ENCODE measurements around the gene DNAJA4.

DNA sequence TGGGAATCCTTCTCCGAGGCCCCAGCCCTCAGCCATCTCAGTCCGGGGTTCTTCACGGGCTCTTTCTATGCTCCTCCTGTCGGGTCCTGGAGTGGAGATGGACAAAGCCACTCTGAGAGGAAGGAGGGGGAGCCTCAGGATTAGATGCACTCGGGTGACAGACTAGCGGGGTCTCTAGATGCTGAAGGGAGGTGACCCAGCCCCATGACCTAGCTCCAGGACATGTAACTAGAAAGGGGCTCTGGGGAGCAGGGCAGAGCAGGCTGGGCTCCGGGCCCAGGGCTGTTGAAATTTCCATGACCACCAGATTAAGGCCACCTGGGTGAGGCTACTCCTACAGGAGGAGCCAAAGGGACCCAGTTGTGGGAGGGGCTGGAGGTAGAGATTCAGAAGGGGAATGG, 49.8 kb downstream of the DNAJA4 start:
- TF ChIP-seq CTCF (conservative IDR thresholded peaks at IDR 0.05; ENCODE audit: low read depth in 2 of 2) (no peak), EZH2 (IDR thresholded peaks at IDR 0.05; ENCODE audit: low read depth, unreplicated experiment) (no peak), POLR2AphosphoS5 (IDR thresholded peaks at IDR 0.05; ENCODE audit: low read depth) (no peak), NANOG (IDR thresholded peaks at IDR 0.05; ENCODE audit: borderline replicate concordance) (no peak), EZH2phosphoT487 (IDR thresholded peaks at IDR 0.05; ENCODE audit: unreplicated experiment) (no peak)
- TF ChIP-seq, protein P1, sequence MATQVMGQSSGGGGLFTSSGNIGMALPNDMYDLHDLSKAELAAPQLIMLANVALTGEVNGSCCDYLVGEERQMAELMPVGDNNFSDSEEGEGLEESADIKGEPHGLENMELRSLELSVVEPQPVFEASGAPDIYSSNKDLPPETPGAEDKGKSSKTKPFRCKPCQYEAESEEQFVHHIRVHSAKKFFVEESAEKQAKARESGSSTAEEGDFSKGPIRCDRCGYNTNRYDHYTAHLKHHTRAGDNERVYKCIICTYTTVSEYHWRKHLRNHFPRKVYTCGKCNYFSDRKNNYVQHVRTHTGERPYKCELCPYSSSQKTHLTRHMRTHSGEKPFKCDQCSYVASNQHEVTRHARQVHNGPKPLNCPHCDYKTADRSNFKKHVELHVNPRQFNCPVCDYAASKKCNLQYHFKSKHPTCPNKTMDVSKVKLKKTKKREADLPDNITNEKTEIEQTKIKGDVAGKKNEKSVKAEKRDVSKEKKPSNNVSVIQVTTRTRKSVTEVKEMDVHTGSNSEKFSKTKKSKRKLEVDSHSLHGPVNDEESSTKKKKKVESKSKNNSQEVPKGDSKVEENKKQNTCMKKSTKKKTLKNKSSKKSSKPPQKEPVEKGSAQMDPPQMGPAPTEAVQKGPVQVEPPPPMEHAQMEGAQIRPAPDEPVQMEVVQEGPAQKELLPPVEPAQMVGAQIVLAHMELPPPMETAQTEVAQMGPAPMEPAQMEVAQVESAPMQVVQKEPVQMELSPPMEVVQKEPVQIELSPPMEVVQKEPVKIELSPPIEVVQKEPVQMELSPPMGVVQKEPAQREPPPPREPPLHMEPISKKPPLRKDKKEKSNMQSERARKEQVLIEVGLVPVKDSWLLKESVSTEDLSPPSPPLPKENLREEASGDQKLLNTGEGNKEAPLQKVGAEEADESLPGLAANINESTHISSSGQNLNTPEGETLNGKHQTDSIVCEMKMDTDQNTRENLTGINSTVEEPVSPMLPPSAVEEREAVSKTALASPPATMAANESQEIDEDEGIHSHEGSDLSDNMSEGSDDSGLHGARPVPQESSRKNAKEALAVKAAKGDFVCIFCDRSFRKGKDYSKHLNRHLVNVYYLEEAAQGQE (IDR thresholded peaks at IDR 0.05; ENCODE audit: unreplicated experiment): no peak
